ENCODE results near the gene GP2. TPM values are rescaled to one million over a fixed set of nuclear protein-coding genes. Genes with fewer than 3 reads are reported as not detected.
"Not testable (repeated sequence)": the region's sequence is repeated elsewhere in the genome, so short reads cannot be mapped to it uniquely, and the experiment has no call there.

GP2 gene
- total RNA-seq, 2 experiments from 2014 or later: not detected

- no peaks in the 10 kb centered on the region for H3K4me1 ChIP-seq (ENCODE audit: insufficient read depth, low read length)
- Mint-ChIP-seq H3K9me3 (no peaks in the 10 kb centered on the region), H3K27me3 (no peaks in the 10 kb centered on the region), H3K27ac (no peak overlapping the region), H3K36me3 (ENCODE audit: low read depth) (no peaks in the 10 kb centered on the region), H3K4me1 (ENCODE audit: low read depth) (no peaks in the 10 kb centered on the region), H3K4me3 (no peak overlapping the region)
- no peaks in the 10 kb centered on the region for H3K27me3 ChIP-seq (ENCODE audit: control insufficient read depth in 1 of 2, insufficient read depth in 2 of 2, low read length in 2 of 2)
- no peak overlapping the region for H3K4me3 ChIP-seq (ENCODE audit: low read length)
- ChIA-PET CTCF (no interaction called here), POLR2A (no interaction called here)
- no peak overlapping the region for H3K27ac ChIP-seq (ENCODE audit: low read depth in 1 of 2, low read length in 2 of 2)
- H3K9me3 ChIP-seq (ENCODE audit: control insufficient read depth in 1 of 2, insufficient read depth in 1 of 2, low read length in 2 of 2): no peaks in the 10 kb centered on the region
- ATAC-seq (ENCODE audit: poor library complexity) (no peak), DNase-seq (no peak)
- H3K36me3 ChIP-seq (ENCODE audit: insufficient read depth, low read length): no peaks in the 10 kb centered on the region
- TF ChIP-seq, protein P1, sequence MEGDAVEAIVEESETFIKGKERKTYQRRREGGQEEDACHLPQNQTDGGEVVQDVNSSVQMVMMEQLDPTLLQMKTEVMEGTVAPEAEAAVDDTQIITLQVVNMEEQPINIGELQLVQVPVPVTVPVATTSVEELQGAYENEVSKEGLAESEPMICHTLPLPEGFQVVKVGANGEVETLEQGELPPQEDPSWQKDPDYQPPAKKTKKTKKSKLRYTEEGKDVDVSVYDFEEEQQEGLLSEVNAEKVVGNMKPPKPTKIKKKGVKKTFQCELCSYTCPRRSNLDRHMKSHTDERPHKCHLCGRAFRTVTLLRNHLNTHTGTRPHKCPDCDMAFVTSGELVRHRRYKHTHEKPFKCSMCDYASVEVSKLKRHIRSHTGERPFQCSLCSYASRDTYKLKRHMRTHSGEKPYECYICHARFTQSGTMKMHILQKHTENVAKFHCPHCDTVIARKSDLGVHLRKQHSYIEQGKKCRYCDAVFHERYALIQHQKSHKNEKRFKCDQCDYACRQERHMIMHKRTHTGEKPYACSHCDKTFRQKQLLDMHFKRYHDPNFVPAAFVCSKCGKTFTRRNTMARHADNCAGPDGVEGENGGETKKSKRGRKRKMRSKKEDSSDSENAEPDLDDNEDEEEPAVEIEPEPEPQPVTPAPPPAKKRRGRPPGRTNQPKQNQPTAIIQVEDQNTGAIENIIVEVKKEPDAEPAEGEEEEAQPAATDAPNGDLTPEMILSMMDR (IDR thresholded peaks at IDR 0.05): no peak
- intact Hi-C loops (cut with DNase I, micrococcal nuclease): no loop called here
Measured at GRCh38 chr16:20314575-20314974, 12.7 kb downstream of the GP2 start.

DNA sequence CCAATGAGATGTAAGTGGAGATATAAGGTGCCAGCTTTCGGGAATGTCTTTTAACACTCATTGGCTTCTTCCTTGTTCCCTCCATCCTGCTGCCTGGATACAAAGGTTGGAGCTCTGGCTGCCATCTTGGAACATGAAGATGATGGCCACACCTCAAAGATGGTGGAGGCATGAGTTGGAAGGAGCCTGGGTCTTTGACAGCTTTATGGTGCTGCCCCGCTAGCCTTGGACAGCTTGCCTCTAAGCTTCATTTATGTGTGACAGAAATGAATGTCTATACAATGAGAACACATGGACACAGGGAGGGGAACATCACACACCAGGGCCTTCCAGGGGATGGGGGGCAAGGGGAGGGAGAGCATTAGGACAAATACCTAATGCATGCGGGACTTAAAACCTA, 13.6 kb downstream of the GP2 start:
- CTCF ChIA-PET: no interaction called here
- Histone ChIP-seq H3K27ac (ENCODE audit: low read depth in 1 of 2, low read length in 2 of 2) (no peak overlapping the region), H3K9me3 (ENCODE audit: control insufficient read depth in 1 of 2, insufficient read depth in 1 of 2, low read length in 2 of 2) (no peaks in the 10 kb centered on the region), H3K36me3 (ENCODE audit: insufficient read depth, low read length) (no peaks in the 10 kb centered on the region), H3K4me1 (ENCODE audit: insufficient read depth, low read length) (no peaks in the 10 kb centered on the region), H3K27me3 (ENCODE audit: control insufficient read depth in 1 of 2, insufficient read depth in 2 of 2, low read length in 2 of 2) (no peaks in the 10 kb centered on the region), H3K4me3 (ENCODE audit: low read length) (no peak overlapping the region)
- Mint-ChIP-seq H3K27ac (no peak overlapping the region), H3K27me3 (no peaks in the 10 kb centered on the region), H3K4me3 (no peak overlapping the region), H3K36me3 (ENCODE audit: low read depth) (no peaks in the 10 kb centered on the region), H3K9me3 (no peaks in the 10 kb centered on the region), H3K4me1 (ENCODE audit: low read depth) (no peaks in the 10 kb centered on the region)
- TF ChIP-seq, protein P1 (IDR thresholded peaks at IDR 0.05): no peak
- POLR2A ChIA-PET: no interaction called here
- intact Hi-C loops (cut with DNase I, micrococcal nuclease): no loop called here
- ATAC-seq (ENCODE audit: poor library complexity) (no peak), DNase-seq (no peak)

DNA sequence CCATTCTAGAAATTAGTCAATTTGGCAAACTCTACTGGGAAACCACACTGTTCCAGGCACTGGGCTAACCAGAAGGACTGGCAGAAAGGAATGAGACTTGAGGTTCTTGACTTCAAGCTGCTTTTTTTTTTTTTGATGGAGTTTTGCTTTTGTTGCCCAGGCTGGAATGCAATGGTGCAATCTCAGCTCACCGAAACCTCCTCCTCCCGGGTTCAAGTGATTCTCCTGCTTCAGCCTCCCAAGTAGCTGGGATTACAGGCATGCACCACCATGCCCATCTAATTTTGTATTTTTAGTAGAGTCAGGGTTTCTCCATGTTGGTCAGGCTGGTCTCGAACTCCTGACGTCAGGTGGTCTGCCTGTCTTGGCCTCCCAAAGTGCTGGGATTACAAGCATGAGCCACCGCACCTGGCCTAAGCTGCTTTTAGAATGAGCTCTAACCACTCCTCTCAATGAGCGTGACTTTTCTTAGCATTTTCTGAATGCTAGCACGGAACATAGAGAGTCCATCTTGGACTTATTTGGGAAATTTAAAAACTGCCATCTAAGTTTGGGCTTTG, 14.7 kb downstream of the GP2 start:
- H3K27me3 ChIP-seq (ENCODE audit: control insufficient read depth in 1 of 2, insufficient read depth in 2 of 2, low read length in 2 of 2); CTCF ChIA-PET; H3K9me3 Mint-ChIP-seq; H3K36me3 Mint-ChIP-seq (ENCODE audit: low read depth); H3K4me3 Mint-ChIP-seq; H3K27ac ChIP-seq (ENCODE audit: low read depth in 1 of 2, low read length in 2 of 2); H3K9me3 ChIP-seq (ENCODE audit: control insufficient read depth in 1 of 2, insufficient read depth in 1 of 2, low read length in 2 of 2); DNase-seq; intact Hi-C loops (cut with DNase I, micrococcal nuclease); H3K4me1 ChIP-seq (ENCODE audit: insufficient read depth, low read length); ATAC-seq (ENCODE audit: poor library complexity); POLR2A ChIA-PET; H3K27ac Mint-ChIP-seq; H3K4me1 Mint-ChIP-seq (ENCODE audit: low read depth); H3K36me3 ChIP-seq (ENCODE audit: insufficient read depth, low read length); H3K27me3 Mint-ChIP-seq; H3K4me3 ChIP-seq (ENCODE audit: low read length): not testable (repeated sequence)

DNA sequence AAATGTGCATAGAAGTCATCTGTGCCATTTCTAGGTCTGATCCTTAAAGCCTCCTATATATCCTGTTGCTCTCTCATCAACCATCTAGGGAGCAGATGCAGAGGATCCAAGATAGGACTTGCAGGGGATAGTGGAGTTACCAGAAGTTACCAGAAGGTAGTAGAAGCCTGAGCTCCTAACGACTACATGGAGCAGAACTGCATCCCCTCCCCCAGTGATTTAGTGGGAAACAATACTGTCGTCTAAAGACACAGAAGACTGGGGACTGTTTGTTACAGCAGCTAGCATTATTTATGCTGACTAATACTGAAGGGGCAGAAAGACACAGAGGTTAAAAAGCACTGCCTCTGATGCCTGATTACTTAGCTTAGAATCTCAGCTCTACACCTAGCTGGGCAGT, 15.8 kb downstream of the GP2 start:
- no peak overlapping the region for H3K27ac ChIP-seq (ENCODE audit: low read depth in 1 of 2, low read length in 2 of 2)
- Mint-ChIP-seq H3K9me3 (no peaks in the 10 kb centered on the region), H3K27me3 (peaks cover 3% of the 10 kb centered on the region), H3K4me3 (no peak overlapping the region), H3K4me1 (ENCODE audit: low read depth) (no peaks in the 10 kb centered on the region), H3K36me3 (ENCODE audit: low read depth) (no peaks in the 10 kb centered on the region), H3K27ac (no peak overlapping the region)
- ChIA-PET POLR2A (no interaction called here), CTCF (no interaction called here)
- no peaks in the 10 kb centered on the region for H3K9me3 ChIP-seq (ENCODE audit: control insufficient read depth in 1 of 2, insufficient read depth in 1 of 2, low read length in 2 of 2)
- TF ChIP-seq, protein P1 (IDR thresholded peaks at IDR 0.05): no peak
- DNase-seq (no peak), ATAC-seq (ENCODE audit: poor library complexity) (no peak)
- H3K27me3 ChIP-seq (ENCODE audit: control insufficient read depth in 1 of 2, insufficient read depth in 2 of 2, low read length in 2 of 2): no peaks in the 10 kb centered on the region
- no peak overlapping the region for H3K4me3 ChIP-seq (ENCODE audit: low read length)
- intact Hi-C loops (cut with DNase I, micrococcal nuclease): no loop called here
- no peaks in the 10 kb centered on the region for H3K4me1 ChIP-seq (ENCODE audit: insufficient read depth, low read length)
- no peaks in the 10 kb centered on the region for H3K36me3 ChIP-seq (ENCODE audit: insufficient read depth, low read length)
